ENCODE data around the gene LRRC4C. TPM values are rescaled to one million over a fixed set of nuclear protein-coding genes. Genes with fewer than 3 reads are reported as not detected.
"Not testable (repeated sequence)": the region's sequence is repeated elsewhere in the genome, so short reads cannot be mapped to it uniquely, and the experiment has no call there.

The LRRC4C gene
- total RNA-seq, 2 donors from 2014 or later, result 0.42 TPM; not detected in 1

- H3K36me3 ChIP-seq, result no peaks in the 10 kb centered on the region
- TF ChIP-seq CTCF (IDR thresholded peaks at IDR 0.05), result no peak
- no peak overlapping the region for H3K27ac ChIP-seq
- no peaks in the 10 kb centered on the region for H3K27me3 ChIP-seq
- intact Hi-C loops (cut with DNase I), result no loop called here
- no peaks in the 10 kb centered on the region for H3K4me1 ChIP-seq
- H3K9me3 ChIP-seq, result no peaks in the 10 kb centered on the region
- no peak overlapping the region for H3K9ac ChIP-seq (ENCODE audit: low read depth in 2 of 2, low read length in 2 of 2)
- DNase-seq, result no peak
- H3K4me3 ChIP-seq, result no peak overlapping the region
Observed at GRCh38 chr11:40952479-40952878, 507.0 kb downstream of the LRRC4C start.

- Histone ChIP-seq H3K27me3 (no peaks in the 10 kb centered on the region), H3K27ac (no peak overlapping the region), H3K4me3 (no peak overlapping the region), H3K36me3 (no peaks in the 10 kb centered on the region), H3K9me3 (no peaks in the 10 kb centered on the region), H3K4me1 (no peaks in the 10 kb centered on the region), H3K9ac (ENCODE audit: low read depth in 2 of 2, low read length in 2 of 2) (no peak overlapping the region)
- TF ChIP-seq CTCF (IDR thresholded peaks at IDR 0.05), result no peak
- intact Hi-C loops (cut with DNase I), result no loop called here
- DNase-seq, result no peak
Observed at GRCh38 chr11:40938002-40938401, 521.5 kb downstream of the LRRC4C start.

- Histone ChIP-seq H3K36me3 (no peaks in the 10 kb centered on the region), H3K27me3 (no peaks in the 10 kb centered on the region), H3K9ac (ENCODE audit: low read depth in 2 of 2, low read length in 2 of 2) (no peak overlapping the region), H3K4me1 (no peaks in the 10 kb centered on the region), H3K9me3 (no peaks in the 10 kb centered on the region), H3K27ac (no peak overlapping the region), H3K4me3 (no peak overlapping the region)
- no peak for DNase-seq
- no peak for TF ChIP-seq CTCF (IDR thresholded peaks at IDR 0.05)
- intact Hi-C loops (cut with DNase I), result no loop called here
Observed at GRCh38 chr11:40924915-40925314, 534.5 kb downstream of the LRRC4C start.

DNA sequence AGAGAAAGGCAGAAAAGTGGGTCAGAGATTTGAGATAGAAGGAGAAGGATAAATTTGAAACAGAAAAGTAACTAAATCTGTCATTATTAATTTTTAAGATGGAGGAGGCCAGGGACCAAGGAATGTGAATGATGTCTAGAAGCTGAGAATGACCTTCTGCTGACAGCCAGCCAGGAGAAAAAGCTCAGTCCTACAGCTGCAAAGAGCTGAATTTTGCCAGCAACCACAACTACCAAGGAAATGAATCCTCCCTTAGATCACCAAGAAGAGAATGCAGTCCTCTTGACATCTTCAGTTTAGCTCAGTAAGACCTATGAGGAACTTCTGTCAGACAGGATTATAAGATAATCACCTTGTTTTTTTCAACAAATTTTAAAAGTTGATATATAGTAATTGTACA, 538.2 kb downstream of the LRRC4C start:
- DNase-seq, result no peak
- TF ChIP-seq CTCF (IDR thresholded peaks at IDR 0.05), result no peak
- no peaks in the 10 kb centered on the region for H3K27me3 ChIP-seq
- H3K36me3 ChIP-seq, result no peaks in the 10 kb centered on the region
- no peak overlapping the region for H3K4me3 ChIP-seq
- intact Hi-C loops (cut with DNase I), result no loop called here
- H3K4me1 ChIP-seq, result no peaks in the 10 kb centered on the region
- H3K9ac ChIP-seq (ENCODE audit: low read depth in 2 of 2, low read length in 2 of 2), result no peak overlapping the region
- no peak overlapping the region for H3K27ac ChIP-seq
- no peaks in the 10 kb centered on the region for H3K9me3 ChIP-seq

DNA sequence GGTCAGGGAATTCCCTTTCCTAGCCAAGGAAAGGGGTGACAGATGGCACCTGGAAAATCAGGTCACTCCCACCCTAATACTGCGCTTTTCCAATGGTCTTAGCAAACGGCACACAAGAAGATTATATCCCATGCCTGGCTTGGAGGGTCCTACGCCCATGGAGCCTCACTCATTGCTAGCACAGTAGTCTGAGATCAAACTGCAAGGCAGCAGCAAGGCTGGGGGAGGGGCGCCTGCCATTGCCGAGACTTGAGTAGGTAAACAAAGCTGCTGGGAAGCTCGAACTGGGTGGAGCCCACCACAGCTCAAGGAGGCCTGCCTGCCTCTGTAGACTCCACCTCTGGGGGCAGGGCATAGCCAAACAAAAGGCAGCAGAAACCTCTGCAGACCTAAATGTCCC, 548.7 kb downstream of the LRRC4C start:
- H3K4me3 ChIP-seq; DNase-seq; H3K36me3 ChIP-seq; H3K27ac ChIP-seq; H3K9me3 ChIP-seq; intact Hi-C loops (cut with DNase I); H3K9ac ChIP-seq (ENCODE audit: low read depth in 2 of 2, low read length in 2 of 2); H3K4me1 ChIP-seq; H3K27me3 ChIP-seq: not testable (repeated sequence)

DNA sequence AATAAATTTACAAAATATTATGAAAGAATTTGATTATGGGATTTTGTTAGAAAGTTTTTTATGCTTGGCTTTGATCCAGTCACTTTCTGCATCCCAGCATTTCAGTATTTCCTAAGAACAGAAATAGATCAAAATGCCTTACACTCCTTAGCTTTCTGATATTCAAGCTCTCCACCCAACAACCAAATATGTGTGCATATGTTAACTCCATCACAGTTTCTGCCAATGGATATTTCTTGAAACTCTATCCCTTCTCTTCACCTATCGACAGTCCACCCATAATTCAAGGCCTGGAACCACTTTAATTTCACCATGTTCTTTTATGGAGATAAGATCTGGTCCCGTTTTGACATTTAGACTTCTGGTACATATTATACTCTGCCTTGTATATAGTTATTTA, 565.0 kb downstream of the LRRC4C start:
- no peak for TF ChIP-seq CTCF (IDR thresholded peaks at IDR 0.05)
- H3K36me3 ChIP-seq, result no peaks in the 10 kb centered on the region
- H3K9ac ChIP-seq (ENCODE audit: low read depth in 2 of 2, low read length in 2 of 2), result no peak overlapping the region
- intact Hi-C loops (cut with DNase I), result no loop called here
- no peak for DNase-seq
- no peaks in the 10 kb centered on the region for H3K9me3 ChIP-seq
- no peaks in the 10 kb centered on the region for H3K27me3 ChIP-seq
- H3K4me3 ChIP-seq, result no peak overlapping the region
- H3K4me1 ChIP-seq, result no peaks in the 10 kb centered on the region
- no peak overlapping the region for H3K27ac ChIP-seq
